Liver (tissue), 3 donors: Measurements from ENCODE around the gene UBQLNL.

Experiments used
- FOXA1 ChIP-seq: IDR thresholded peaks from 2 replicates; pipeline ENCODE4 v1.6.1; 2016; ENCODE audit warnings: antibody characterized with exemption
- GABPA ChIP-seq, 2 donors: IDR thresholded peaks in 1 of 2; conservative IDR thresholded peaks in 1 of 2; 2 replicates each; pipeline ENCODE4 v1.6.1; 2016; ENCODE audit warnings: antibody characterized with exemption in 2 of 2, mild to moderate bottlenecking in 1 of 2, moderate library complexity in 1 of 2
- RXRA ChIP-seq, 2 donors: IDR thresholded peaks; 2 replicates each; pipeline ENCODE4 v1.6.1; 2017 to 2018; ENCODE audit warnings: antibody characterized with exemption in 2 of 2, mild to moderate bottlenecking in 1 of 2
- SP1 ChIP-seq: IDR thresholded peaks from 2 replicates; pipeline ENCODE4 v1.6.1; 2018; ENCODE audit warnings: antibody characterized with exemption, mild to moderate bottlenecking
- TF ChIP-seq, protein P1 (sequence below): IDR thresholded peaks from 2 replicates; pipeline ENCODE4 v1.6.1; 2016; ENCODE audit warnings: antibody characterized with exemption, mild to moderate bottlenecking
- TF ChIP-seq, protein P2 (sequence below): fragments of 150-350 bp; IDR thresholded peaks from 2 replicates; pipeline ENCODE4 v1.5.1; 2017; ENCODE audit warnings: improper control_type of control experiment, low read depth, low read length; ENCODE audit not compliant: missing input control
- TF ChIP-seq, protein P3 (sequence below): IDR thresholded peaks from 2 replicates; pipeline ENCODE4 v1.6.1; 2016; ENCODE audit warnings: antibody characterized with exemption
- donor health status: healthy.
- donor health status: healthy.

DNA sequence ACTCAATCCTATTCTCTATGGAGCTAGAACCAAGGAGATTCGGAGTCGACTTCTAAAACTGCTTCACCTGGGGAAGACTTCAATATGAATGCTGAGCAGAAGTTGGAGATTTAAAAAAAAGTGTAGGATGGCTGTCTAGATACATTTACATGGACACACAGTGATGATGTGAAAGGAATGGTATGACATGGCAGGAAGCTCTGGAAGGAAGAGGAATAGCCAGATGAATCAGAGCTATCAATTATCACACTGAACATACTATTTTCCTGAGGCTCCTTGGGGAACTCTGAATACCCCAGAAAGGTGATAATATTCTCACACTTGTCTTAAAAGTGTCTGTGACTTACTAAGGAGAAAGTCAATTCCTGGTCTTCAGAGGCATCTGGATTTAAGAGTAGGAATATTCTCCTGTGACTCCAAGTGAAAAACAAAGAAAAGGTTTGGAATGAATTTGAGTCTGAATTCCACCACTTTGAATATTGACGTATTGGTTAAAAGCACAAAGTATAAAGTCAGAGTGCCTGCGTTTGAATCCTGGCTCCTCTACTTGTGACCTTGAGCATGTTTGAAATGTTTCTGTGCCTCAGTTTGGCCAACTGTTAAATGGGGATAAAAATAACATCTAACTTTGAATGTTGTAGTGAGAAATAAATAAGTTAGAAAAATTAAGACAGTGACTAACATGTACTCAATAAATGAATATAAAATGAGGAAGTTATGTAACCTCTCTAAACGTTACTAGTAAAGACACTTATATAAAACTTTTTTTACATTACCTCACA, 26.7 kb downstream of the UBQLNL start:
- no peak for TF ChIP-seq SP1
- no peak for TF ChIP-seq RXRA (IDR thresholded peaks at IDR 0.05)
- TF ChIP-seq, protein P1, sequence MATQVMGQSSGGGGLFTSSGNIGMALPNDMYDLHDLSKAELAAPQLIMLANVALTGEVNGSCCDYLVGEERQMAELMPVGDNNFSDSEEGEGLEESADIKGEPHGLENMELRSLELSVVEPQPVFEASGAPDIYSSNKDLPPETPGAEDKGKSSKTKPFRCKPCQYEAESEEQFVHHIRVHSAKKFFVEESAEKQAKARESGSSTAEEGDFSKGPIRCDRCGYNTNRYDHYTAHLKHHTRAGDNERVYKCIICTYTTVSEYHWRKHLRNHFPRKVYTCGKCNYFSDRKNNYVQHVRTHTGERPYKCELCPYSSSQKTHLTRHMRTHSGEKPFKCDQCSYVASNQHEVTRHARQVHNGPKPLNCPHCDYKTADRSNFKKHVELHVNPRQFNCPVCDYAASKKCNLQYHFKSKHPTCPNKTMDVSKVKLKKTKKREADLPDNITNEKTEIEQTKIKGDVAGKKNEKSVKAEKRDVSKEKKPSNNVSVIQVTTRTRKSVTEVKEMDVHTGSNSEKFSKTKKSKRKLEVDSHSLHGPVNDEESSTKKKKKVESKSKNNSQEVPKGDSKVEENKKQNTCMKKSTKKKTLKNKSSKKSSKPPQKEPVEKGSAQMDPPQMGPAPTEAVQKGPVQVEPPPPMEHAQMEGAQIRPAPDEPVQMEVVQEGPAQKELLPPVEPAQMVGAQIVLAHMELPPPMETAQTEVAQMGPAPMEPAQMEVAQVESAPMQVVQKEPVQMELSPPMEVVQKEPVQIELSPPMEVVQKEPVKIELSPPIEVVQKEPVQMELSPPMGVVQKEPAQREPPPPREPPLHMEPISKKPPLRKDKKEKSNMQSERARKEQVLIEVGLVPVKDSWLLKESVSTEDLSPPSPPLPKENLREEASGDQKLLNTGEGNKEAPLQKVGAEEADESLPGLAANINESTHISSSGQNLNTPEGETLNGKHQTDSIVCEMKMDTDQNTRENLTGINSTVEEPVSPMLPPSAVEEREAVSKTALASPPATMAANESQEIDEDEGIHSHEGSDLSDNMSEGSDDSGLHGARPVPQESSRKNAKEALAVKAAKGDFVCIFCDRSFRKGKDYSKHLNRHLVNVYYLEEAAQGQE = no peak
- TF ChIP-seq, protein P2, sequence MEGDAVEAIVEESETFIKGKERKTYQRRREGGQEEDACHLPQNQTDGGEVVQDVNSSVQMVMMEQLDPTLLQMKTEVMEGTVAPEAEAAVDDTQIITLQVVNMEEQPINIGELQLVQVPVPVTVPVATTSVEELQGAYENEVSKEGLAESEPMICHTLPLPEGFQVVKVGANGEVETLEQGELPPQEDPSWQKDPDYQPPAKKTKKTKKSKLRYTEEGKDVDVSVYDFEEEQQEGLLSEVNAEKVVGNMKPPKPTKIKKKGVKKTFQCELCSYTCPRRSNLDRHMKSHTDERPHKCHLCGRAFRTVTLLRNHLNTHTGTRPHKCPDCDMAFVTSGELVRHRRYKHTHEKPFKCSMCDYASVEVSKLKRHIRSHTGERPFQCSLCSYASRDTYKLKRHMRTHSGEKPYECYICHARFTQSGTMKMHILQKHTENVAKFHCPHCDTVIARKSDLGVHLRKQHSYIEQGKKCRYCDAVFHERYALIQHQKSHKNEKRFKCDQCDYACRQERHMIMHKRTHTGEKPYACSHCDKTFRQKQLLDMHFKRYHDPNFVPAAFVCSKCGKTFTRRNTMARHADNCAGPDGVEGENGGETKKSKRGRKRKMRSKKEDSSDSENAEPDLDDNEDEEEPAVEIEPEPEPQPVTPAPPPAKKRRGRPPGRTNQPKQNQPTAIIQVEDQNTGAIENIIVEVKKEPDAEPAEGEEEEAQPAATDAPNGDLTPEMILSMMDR = no peak
- no peak for TF ChIP-seq GABPA (IDR thresholded peaks at IDR 0.05 in 1 of 2, conservative IDR thresholded peaks at IDR 0.05 in 1 of 2)
- TF ChIP-seq, protein P3, sequence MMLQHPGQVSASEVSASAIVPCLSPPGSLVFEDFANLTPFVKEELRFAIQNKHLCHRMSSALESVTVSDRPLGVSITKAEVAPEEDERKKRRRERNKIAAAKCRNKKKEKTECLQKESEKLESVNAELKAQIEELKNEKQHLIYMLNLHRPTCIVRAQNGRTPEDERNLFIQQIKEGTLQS = no peak
- no peak for TF ChIP-seq FOXA1
